GM20431 (cell line): Measurements from ENCODE around the gene COL18A1.

ENCODE experiments used
- in situ Hi-C: fragments of 300-500 bp; cut with MseI, MboI; formaldehyde crosslinking; loops from one replicate; pipeline ENCODE4 v1.15.0; 2020; ENCODE audit warnings: low sequenced_read_pairs; ENCODE audit not compliant: unreplicated experiment

COL18A1 gene

DNA sequence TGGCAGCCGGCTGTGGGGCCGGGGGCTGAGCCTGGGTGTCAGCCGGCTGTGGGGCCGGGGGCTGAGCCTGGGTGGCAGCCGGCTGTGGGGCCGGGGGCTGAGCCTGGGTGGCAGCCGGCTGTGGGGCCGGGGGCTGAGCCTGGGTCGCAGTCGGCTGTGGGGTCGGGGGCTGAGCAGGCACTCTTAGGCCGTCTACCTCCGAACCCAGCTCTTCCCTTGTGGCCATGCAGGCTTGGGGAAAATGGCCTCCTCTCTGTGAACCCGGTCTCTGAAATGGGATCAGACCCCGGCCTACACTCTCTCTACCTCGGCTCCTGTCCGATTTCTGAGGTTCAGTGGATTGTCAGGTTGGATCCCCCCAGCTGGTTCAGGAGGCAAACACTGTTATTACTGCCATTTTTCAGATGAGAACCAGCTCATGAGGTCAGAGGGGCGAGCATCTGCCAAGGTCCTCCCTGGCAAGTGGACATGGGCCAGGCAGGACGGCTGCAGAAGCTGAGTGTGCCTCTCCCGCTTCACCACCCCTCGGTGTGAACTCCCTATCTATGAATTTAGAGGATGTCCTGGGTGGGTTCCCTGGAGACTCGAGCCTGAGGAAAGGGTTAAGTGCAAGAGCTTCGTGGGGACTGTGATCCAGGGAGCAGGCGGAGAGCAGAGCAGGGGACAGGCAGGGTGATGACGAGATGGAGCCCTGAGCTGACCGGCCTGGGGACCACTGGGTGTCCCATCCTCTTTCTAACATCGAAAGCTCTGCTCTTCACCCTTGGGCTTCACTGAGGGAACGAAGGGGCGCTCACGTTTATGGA lies 10.9 kb upstream of the COL18A1 start:
- in situ Hi-C loops: no loop called here

DNA sequence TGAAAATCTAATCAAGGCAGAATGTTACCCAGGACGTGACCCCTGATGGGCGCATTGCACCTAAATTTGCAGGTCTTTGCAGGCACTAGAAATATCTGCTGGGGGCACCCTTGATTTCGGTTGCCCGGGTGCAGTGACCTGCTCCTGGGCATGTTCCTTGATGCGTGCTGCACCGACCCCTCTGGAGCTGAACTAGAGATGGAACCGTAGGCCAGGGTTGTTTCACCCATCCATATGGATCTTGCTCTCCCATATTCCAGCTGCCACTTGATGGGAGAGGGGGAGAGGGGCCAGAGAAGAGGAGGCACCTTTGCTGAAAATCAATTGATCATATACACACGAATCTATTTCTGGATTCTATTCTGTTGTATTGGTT lies 8.4 kb upstream of the COL18A1 start:
- in situ Hi-C loops: no loop called here

DNA sequence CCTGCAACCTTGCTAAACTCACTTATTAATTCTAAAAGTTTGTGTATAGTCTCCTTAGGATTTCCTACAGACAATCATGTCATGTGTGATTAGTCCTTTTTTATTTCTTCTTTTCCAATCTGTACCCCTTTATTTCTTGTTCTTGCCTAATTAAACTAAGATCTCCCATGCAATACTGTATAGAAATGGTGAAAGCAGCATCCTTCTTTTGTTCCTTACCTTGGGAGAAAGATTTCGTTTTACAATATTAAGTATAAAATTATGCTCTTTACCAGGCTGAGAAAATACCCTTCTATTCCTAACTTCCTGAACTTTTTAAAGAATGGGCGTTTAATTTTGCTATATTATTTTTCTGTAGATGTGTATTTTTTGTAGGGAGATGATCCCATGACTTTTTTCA lies 7.6 kb upstream of the COL18A1 start:
- in situ Hi-C loops: no loop called here

DNA sequence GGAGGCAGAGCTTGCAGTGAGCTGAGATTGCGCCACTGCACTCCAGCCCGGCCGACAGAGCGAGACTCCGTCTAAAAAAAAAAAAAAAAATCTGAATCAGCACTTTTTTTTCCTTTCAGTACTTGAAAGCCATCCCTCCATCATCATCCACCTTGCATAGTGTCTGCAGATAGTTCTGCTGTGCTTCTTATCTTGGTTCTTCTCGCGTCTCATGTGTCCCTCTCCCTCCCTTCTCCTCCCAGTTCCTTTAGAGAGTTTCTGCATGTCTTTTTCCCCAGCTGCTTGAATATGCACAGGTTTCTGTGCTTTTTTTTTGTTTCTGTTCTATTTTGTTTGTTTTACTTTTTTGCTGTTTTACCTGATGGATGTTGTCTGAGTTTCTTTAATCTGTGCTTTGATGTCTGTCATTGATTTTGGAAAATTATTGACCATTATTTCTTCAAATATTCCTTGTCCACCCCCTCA lies 3.9 kb upstream of the COL18A1 start:
- in situ Hi-C loops: no loop called here

DNA sequence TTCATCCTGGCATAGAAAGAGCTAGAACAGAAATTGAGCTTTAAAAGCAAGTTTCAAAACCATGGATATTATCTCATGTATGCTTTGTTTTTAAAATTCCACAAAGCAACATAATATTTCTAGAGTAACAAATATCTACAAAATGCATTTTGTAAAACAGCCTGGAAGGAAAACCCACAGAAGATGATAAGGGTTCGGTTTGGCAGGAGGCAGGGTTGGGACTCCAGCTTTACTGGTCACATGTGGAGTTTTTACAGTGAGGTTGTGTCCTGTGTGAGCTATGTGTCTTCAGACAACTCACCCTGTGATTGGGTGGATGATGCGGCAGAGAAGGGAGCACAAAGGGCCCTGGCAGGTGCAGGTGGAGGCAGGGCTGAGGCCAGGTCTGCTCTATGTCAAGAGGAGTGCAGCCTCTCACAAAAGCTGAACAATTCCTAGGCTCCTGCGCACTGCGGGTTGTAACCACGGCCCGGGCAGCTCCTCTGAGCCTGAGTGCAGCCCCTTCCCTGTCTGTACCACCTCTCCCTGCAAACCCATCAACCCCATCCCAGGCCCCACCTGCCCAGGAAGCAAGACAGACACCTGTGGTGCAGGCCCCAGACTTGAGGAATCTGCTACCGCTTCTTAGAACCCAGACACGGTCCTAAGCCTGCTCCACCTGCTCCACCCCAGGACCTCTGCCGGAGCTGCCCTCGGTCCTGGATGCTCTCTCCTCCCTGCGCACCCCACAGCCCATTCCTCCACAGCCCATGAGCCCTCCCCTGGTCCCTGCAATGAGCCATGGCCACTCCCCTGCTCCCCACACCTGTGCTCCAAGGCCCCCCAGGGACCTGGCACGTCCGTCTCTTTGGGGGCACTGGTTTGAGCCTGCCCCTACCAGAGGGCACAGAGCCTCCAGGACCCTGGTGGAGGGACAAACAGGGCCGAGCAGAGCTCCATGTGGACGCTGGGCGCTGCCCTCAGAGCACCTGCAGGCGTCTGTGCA lies 2.8 kb upstream of the COL18A1 start:
- in situ Hi-C loops: no loop called here

DNA sequence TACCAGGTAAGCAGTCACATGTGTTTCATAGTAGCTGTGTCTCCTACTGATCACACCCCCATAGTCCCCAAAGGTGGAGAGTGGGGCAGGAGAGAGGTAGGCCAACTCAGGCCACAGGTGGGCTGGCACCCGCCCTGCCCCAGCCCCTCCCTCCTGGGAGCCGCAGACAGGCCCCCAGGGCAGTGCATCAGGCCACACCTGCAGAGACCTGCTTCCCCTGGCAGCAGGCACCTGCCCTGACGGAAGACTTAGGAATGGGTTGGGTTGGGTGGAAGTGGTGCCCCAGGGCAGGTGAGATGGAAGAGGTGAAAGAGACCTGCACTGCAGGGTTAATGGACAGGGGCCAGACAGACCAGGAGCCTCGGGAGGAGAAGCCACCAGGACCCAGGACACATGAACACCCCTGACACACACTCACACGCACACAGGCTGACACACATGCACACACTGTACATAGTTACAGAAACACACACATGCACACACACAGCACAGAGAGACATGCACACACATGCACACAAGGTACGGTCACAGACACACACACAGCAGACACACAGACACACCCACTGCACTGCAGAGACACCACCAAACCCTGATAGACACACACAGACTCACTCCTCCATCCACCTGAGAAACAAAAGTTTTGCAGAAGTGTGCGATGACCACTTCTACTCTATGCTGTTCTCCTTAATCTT lies 1.7 kb upstream of the COL18A1 start:
- in situ Hi-C loops: no loop called here

DNA sequence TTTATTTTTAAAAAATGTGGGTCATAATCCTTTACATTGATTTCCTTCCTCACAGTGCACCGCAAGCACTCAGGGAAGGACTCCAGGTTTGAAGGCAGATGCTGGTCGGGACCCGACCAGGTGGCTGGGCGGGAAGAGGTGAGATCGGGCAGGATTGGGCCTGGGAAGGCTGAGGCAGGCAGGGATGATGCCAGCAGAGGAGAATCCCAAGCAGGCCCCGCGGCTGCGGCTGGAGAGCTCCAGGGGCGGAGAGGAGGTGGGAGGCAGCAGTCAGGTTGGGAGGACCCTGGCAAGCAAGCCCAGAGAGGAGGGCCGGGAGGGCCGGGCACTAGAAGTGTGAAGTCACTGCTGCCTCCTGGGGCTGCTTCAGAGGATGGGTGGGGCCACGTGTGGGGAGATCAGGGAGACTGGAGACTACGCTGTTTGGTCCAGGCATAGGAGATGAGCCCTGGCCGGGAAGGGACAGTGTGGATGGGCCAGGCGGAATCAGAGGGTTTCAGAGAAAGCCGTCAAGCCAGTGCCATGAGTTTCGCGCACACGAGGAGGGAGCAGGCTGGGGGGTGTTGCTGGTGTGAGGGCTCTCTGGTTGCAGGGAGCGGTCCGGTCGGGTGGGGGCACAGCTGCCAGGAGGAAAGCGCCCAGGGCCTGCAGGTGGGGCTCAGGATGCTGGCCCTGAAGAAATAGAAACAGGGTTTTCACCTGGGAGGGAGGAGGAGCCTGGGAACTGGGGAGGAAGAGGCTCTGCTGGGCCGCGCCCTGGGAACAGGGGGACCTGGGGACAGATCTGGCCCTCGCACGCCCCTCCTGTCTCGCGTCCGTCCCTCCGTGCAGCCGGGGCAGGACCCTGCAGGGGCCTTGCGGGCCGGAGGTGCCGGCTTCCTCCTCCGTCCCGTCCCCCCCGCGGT lies 888 bp upstream of the COL18A1 start:
- in situ Hi-C loops: no loop called here

DNA sequence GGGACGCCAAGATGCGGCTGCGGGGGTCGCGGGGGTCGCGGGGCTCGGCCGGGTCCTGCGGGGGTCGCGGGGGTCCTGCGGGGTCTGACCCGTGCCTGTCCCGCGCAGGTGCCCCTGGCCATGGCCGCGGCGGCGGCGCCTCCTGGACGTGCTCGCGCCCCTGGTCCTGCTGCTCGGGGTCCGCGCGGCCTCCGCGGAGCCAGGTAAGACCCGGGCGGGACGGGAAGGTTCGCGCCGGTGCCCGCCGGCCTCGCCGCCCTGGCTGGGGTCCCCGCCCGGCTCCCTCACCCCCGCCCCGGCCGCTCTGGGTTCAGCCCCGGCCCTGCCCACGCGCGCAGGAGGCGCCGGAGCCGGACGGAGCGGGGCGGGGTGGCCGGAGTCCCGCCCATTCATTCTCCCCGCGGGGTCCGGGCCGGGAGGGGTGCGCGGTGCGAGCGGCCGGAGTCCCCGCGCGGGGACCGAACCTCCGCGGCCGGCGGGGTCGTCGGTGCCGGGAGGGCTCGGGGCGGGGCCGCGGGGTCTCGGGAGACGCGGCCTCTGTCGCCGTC lies 380 bp downstream of the COL18A1 start:
- in situ Hi-C loops: no loop called here

DNA sequence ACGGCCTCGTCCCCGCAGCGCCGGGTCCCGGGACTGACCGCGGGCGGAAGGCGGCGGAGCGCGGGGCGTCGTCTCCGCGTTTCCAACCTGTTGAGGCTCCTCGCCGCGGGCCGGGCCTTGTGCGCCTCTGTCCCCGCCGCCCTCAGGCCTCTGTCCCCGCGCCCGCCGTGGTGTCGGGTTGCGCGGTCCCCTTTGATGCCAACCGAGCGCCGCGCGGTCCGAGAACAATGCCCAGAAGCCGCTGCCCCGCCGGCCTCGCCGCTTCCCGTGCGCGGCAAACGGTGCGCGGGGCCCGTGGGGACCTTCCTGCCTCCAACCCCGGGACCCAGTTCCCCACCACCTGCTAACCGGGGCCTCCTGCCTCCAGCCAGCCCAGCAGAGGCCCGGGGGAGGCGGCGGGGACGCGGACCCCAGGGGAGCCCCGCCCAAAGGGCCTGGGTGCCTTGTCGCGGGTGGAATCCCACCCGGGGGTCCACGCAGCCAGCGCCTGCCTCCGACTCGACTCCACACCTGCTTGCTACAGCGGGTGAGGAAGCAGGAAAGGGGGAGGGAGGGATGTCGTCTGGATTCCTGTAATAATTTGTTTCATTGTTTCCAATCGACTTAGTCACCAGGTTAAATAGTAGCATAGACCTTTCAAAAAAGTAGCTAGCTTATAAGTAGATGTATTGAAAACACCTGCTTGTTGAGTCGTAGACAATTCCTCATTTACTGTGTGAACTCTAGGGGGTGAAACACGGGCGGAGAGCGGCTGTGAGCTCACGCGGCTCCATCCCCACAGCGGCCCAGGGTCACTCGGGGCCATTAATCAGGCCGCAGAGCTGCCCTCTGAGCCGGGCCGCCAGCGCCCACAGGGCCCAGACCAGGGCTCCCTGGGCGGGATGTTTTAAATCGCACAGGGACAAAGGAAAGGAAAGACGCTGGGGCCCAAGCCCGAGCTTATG lies 1.1 kb downstream of the COL18A1 start:
- in situ Hi-C loops: no loop called here

DNA sequence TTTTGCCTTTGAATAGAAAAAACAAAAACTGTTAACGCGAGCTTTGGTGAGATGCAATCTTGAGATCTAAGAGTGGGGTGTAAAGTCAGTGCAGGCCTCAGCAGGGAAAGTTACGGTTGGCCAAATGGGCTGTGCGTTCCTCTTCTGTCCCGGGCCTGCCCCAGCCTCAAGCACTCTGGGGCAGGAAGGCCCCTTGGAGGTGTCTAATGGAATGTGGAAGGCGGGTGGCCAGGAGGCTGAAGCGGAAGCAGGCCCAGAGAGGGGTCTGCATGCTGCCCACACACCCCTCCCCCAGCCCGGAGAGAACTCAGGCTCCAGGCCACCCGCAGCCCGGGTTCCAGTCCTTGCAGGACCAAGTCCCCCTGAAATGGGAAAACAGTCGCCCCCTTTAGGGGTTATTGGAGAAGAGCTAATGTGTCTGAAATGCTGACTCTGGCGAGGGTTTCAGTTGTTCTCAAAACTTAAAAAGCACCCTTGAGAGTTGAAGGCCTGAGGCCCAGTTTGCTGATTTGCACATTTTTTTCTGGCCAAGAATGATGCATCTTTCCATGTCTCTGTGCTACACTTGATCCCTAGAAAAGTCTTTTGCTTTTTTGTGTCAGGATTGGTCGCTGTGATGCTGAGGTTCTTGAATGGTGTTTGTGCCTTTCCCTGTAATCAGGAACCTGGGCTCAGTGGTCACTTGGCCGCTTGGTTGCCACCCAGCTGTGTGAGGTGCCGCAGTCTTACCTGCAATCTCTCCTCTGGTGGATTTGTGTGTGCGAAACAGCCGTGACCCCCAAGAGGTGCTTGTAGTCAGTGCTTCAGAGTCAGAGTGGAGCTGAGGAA lies 2.0 kb downstream of the COL18A1 start:
- in situ Hi-C loops: no loop called here

DNA sequence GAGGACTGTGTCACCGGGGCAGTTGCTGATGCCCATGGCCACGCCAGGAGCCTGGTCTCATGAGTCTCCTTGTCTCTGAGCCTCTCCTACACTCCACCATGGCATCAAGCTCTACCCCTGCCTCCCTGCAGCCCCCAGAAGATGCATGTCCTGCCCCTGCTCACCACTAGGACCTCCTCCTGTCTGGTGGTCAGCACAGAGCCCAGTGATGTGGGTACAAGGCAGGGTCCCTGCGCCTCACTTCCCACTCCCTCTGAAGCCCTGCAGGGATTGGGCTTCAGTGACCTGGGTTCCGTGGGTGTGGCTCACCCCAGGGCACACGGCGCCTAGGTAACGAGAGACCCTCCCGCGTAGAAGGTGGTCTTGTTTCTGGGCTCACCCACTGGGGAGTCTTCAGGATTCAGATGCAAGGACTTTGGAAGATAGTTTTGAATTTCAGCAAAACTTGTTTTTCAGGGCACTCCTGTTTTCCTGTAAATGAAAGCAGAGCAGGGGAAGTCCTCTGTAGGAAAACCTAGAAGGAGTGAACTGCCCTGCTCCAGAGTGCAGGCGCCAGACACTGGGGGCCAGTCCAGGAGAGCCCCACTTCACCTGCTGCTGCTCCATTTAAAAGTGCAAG lies 2.8 kb downstream of the COL18A1 start:
- in situ Hi-C loops: no loop called here

DNA sequence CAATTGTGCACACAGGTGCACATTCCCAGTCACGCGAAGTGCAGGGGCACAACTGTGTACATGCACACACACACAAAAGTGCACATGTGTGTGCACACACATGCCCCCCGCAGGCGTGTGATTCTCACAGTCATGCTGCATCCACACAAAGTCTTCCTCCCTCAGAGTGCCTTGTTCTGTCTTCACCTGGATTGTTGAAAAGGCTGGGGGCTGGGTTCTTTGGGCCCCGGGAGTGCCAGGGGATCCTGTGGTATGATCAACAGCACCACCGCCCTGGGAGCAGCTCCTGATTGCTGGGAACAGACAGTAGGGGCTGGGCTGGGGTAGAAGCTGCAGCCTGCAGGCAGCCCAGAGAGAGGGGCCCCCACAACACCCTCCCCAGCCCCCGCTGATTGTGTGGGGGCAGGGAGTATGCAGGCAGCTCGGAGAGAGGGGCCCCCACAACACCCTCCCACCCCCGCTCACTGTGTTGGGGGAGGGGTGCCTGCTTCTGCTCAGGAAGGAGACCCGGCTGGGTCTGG lies 3.4 kb downstream of the COL18A1 start:
- in situ Hi-C loops: no loop called here

DNA sequence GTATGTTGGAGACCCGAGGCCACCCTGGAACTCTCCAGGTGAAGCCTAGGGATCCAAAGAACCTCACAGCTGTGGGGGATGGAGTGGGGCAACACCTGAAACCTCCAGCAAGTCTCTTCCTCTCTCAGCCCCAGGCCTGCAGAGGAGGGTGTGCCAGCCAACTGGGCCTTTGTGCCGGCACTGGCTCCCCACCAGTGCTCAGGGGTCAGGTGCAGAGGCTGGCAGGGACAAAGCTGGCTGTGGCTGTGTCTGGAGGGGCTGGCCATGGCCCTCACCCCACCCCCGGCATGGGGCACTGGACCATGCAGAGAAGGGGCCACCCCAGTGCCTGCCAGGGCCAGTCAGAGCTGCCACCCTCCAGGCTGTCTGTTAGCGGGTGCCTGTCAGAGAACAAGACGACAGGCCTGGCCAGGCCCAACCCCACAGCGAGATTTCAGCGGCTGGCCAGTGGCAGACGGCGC lies 3.9 kb downstream of the COL18A1 start:
- in situ Hi-C loops: no loop called here

DNA sequence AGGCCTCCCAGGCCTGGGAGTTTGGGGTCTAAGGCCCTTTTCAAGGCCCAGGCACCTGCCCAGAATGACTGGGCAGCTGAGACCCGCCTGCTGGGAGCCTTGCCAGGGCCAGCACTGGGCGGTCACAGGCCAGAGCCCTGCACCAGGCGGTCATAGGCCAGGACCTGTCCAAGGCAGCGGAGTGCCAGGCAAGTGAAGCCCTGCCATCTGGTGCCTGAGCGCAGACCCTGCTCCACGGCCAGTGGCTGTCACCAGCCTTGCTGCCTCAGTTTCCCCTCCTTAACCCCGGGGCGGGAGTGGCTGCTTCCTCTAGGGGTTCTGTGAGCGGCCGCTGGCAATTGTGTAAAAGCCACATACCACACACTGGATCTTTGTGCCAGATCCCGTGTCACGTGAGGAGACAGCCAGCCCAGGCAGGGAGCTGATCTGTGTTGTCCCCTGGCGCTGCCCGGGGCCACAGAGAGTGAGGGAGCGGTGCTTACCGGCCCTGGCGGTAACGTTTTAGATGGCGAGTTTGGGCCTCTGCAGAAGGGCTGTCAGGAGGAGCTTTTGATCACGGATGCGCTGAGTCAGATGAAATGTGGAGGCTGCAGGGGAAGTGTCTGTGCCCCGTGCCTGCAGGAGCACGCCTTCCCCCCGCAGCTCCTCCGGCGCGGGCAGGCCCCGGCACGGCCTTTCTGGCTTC lies 4.6 kb downstream of the COL18A1 start:
- in situ Hi-C loops: no loop called here

DNA sequence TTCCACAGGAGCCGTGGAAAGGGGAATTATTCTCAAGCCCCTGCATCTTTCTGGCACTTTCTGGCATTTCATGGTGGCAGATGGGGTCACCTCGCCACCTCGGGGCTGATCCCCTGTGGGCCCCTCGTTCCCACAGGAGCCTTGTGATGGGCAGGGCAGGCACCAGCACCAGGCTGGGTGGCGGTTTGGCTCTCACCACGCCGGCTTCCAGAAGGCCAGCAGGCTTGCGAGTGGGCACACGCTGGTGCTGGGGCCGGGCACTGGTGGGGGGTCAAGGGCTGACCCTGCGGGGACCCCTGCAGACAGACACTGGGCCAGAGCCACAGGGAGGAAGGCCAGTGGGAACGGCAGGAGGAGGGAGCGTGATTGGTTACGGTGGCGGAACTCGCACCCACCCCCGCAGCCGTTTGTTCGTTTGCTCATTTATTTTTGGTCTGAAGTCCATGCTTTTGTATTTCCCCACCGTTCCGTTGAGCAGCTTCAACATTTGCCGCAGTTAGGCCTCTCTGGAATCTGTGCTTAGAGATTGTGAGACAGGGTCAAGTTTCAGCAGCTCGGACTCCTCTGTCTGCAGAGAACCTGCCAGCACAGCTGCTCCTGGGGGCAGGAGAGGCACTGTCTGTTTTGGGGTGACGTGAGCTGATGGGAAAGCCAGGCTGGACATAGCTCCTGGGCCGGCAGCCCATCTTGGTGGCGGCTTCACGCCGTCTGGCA lies 5.3 kb downstream of the COL18A1 start:
- in situ Hi-C loops: no loop called here
